SK-N-SH (cell line): ENCODE data around the gene SERPINA9.

Source experiments
- CTCF ChIP-seq: fragments of 200-600 bp; sonication (generic); IDR thresholded peaks from 2 replicates; pipeline ENCODE4 v1.6.1; 2017; ENCODE audit warnings: antibody characterized with exemption, mild to moderate bottlenecking, moderate library complexity
- ELF1 ChIP-seq: IDR thresholded peaks from 2 replicates; pipeline ENCODE4 v1.4.0; 2012
- EP300 ChIP-seq, 2 experiments: IDR thresholded peaks; 2 replicates each; pipeline versions ENCODE4 v1.4.0 to v1.6.1; 2012; ENCODE audit warnings: borderline replicate concordance in 1 of 2, low read depth in 1 of 2, low read length in 1 of 2
- EZH2phosphoT487 ChIP-seq: fragments of 200-600 bp; sonication (generic); IDR thresholded peaks from 2 replicates; pipeline ENCODE4 v1.6.1; 2017; ENCODE audit warnings: low read depth, mixed run types, mild to moderate bottlenecking, antibody characterized with exemption, moderate library complexity, borderline replicate concordance
- MAX ChIP-seq: IDR thresholded peaks from 2 replicates; pipeline ENCODE4 v1.4.0; 2012; ENCODE audit warnings: low read depth
- MXI1 ChIP-seq: IDR thresholded peaks from 2 replicates; pipeline ENCODE4 v1.6.1; 2012; ENCODE audit warnings: mild to moderate bottlenecking, low read depth, low read length, improper control_type of control experiment
- NFIC ChIP-seq: IDR thresholded peaks from 2 replicates; pipeline ENCODE4 v1.4.0; 2012; ENCODE audit warnings: borderline replicate concordance
- RAD21 ChIP-seq: IDR thresholded peaks from 2 replicates; pipeline ENCODE4 v1.6.1; 2012; ENCODE audit warnings: mild to moderate bottlenecking, low read length
- RCOR1 ChIP-seq: fragments of 150-350 bp; IDR thresholded peaks from 2 replicates; pipeline ENCODE4 v1.6.1; 2017; ENCODE audit warnings: antibody characterized with exemption, low read length
- RXRA ChIP-seq: IDR thresholded peaks from 2 replicates; pipeline ENCODE4 v1.4.0; 2012; ENCODE audit warnings: low read depth, mild to moderate bottlenecking, borderline replicate concordance
- SMC3 ChIP-seq: IDR thresholded peaks from 2 replicates; pipeline ENCODE4 v1.6.1; 2012; ENCODE audit warnings: low read depth, low read length, improper control_type of control experiment
- USF2 ChIP-seq: fragments of 150-350 bp; IDR thresholded peaks from 2 replicates; pipeline ENCODE4 v1.6.1; 2017; ENCODE audit warnings: antibody characterized with exemption, low read length, low read depth, borderline replicate concordance

GRCh38 chr14:94451826-94452225, 24.2 kb downstream of the SERPINA9 start:
- TF ChIP-seq EP300 (IDR thresholded peaks at IDR 0.05; ENCODE audit: borderline replicate concordance in 1 of 2, low read depth in 1 of 2, low read length in 1 of 2) (no peak), USF2 (no peak), CTCF (no peak), RCOR1 (no peak), NFIC (no peak), RXRA (no peak), EZH2phosphoT487 (no peak), SMC3 (no peak), RAD21 (no peak), MAX (no peak), ELF1 (no peak), MXI1 (no peak)
